GM21529 (cell line): ENCODE data around the gene RFC2.
"Not testable (repeated sequence)": the region's sequence is repeated elsewhere in the genome, so short reads cannot be mapped to it uniquely, and the experiment has no call there.

Experiments used
- ATAC-seq: cut with Tn5 transposase; IDR thresholded peaks from one replicate; pipeline ENCODE4 v1.9.1; 2021; ENCODE audit not compliant: unreplicated experiment

The RFC2 gene

DNA sequence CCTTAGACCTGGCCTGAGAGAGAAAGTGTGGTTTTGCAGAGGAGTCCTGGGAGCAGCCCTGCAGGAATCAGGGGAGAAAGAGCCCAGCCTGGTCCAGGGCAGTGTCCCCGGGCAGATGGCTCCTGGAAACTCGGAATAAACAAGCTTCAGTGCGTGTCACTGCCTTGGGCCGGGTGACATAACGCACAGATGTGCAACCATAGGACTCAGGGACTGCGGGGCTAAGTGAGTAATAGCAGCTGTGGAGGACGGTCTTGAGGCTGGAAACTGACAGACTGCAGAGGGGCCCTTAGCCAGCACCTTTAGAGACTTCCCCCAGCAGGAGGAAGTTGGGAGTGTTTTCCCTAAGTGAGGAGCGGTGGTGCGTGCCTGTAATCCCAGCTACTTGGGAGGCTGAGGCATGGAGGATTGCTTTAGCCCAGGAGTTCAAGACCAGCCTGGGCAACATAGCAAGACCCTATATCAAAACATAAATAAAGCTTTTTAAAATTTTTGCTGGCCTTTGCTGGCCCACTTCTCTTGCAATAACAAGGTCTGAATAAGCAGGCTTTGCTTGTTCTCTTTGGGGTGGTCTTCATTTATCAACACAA, 29.8 kb upstream of the RFC2 start:
- ATAC-seq: no peak

DNA sequence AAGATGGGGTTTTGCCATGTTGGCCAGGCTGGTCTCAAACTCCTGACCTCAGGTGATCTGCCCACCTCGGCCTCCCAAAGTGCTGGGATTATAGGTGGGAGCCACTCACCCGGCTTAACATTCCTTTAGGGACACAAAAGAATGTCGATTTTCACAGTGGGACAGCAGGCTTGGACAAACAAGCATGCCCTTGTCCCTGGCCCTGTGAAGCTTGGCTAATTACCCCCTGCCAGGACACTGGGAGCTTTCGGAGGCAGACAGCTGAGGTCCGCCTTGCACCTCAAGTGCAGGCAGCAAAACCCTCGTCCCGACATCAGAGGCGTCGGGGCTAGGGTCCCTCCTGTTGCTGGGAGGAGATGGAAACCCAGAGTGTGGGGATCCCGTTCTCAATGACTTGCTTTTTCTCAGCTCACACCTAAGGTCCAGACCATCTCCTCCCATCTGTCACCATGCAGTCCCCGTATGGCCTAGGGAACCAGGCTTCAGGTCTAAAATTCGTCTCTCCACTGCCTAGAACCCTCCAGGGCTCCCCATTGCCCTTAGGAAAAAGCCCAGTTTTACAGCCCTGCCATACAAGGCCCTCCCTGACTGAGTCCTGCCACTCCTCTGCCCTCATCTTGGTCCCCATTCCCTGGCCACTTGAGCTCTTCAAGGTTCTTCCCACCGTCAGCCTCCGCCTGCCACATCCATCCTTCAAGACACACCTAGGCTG, 28.7 kb upstream of the RFC2 start:
- ATAC-seq: no peak

DNA sequence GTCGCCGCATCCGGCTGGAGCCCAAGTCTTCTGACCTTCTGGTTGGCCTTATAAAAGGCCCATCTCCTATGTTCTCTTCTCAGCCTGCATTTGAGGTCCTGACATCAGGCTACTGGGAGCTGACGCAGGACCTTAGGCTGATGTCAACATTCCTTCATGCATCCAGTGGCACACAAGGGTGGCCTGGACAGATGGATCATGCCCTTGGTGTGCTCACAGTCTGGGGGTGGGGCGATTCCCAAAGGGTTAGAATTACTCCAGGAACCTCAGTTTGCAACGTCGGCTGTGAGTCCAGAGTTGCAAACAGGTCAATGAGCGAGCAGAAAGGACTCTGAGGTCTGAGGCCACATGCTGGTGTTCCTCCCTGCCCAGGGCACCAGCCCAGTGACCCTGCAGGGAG, 26.8 kb upstream of the RFC2 start:
- ATAC-seq: no peak

DNA sequence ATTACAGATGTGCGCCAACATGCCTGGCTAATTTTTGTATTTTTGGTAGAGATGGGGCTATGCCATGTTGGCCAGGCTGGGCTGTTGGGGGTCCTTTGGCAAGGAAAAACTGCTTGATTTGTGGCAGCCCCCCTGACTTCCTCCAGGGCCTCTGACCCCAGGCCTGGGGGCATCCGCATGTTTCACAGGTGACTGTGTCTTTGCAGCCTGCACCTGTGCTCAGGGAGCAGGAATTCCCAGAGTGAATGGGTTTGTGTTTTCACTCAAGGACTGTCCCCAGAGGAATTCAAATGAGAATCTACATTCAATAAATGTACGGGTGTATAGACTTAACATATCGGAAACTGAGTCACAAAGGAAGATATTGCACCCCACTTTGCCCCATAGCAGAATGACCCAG, 23.4 kb upstream of the RFC2 start:
- ATAC-seq: no peak

DNA sequence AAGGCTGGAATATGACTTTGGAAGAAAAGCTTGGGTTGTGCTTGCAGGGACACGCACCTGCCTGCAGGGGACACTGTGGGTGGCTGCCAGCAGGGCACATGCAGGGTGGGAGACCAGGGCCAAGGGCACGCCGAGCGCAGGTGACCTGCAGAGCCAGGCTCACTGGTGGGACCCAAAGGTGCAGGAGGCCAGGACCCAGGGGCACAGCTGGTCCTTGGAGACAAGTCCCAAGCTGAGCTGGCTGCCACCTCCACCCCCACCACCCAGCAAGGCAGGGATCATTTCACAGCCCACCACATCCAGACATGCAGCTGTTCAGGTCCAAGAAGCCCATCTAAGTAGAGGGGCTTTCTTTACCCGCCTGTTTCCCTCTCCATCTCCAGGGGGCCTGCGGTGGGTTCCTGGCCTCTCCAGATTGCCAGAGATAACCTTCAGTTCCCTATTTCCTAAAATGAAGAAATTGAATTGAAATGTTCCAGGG, 21.2 kb upstream of the RFC2 start:
- no peak for ATAC-seq

DNA sequence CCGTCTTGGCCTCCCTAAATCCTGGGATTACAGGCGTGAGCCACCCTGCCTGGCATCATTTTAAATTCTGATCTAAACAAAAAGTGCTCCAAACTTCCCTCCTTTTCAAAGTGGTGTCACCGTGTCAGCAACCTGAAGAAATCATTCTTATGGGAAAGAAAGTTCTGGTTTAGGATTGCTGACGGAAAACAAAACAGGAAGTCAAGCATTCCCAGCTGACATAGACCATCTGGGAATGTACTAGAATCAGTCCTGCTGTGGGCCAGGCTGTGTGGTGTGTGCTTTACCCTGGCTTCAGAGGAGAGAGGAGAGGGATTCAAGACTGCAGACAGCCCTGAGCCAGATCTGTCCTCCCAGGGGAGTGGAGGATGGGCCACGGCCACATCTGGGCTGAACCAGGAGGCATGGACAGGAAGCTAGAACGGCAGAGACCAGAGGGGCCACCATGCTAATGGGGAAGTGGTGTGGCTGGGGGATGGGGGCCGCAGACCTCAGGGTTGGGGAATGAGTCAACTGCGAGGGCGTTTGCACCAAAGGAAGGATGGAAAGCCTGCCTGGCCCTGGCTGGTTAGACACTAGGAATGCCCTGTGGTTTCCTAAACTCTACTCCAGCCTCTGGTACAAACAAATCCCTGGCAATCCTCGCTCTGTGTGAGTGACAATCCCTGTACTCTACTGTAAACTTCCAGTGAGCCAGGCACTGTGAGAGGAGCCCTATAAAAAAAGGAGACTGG, 18.3 kb upstream of the RFC2 start:
- peak; percentile 75 for ATAC-seq

DNA sequence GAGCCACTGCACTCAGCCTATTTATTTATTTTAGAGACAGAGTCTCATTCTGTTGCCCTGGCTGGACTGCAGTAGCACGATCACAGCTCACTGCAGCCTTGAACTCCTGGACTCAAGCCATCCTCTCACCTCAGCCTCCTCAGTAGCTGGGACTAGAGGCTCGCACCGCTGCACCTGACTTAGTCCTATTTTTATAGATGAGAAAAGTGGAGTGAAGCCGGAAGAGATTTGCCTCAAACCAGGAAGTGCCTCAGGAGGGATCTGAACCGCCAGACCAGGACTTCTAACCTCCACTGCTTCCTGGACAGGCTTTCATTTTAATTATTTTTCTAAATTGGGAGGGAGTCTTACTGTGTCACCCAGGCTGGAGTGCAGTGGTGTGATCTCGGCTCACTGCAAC, 17.5 kb upstream of the RFC2 start:
- ATAC-seq: no peak

DNA sequence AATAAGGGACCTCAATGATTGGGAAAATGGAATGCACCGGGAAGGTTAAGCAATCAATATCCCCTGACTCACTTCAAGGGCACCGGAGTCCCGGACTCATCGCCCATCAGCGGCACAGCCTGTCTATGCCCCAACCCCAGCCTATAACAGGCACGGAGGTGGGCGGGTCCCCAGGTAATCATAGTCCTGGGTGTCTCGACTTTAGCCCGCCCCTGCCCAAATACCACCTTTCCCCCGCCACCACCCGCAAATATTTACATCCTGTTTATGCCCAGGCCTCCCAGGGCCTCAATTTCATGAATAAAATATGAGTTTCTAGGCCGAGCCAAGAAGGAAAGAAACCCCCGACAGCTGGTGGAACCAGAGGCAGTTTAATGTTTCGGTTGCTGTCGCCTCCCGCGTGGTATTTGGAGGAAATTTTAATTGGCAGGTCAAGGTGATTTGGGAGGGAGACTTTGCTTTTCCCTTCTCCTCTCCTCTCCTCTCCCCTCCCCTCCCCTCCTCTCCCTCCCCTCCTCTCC, 15.6 kb upstream of the RFC2 start:
- peak; percentile 31 for ATAC-seq

DNA sequence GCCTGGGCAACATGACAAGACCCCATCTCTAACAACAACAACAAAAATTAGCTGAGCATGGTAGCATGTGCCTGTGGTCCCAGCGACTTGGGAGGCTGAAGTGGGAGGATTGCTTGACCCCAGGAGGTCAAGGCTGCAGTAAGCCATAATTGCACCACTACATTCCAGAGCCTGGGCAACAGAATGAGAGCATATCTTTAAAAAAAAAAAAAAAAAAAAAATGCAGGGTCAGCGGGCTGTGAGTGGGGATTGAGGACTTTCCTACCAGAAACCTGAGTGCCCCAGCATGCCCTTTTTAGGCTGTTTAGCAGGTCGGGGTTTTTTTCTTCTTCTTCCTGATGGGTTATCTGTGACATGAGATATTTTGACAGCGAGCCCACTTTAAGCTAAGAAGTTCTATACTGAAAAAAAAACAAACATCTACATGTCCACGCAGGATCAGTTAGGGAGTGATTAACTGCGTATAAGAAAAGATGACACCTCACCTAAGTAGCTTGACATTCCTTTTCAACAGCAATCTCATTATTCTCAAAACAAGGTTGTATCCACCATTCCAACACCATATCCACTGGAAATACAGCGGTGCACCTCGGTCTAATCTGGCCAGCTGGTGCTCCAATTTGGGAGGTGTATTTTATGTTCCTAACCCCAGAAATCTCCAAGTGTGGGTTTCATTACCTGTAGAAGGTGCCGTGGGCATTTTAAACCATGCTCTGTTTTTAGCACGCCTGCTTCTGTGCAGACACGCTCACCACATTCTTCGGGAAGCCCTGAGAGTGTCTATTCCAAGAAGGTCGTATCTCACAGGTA, 13.8 kb upstream of the RFC2 start:
- ATAC-seq: no peak

DNA sequence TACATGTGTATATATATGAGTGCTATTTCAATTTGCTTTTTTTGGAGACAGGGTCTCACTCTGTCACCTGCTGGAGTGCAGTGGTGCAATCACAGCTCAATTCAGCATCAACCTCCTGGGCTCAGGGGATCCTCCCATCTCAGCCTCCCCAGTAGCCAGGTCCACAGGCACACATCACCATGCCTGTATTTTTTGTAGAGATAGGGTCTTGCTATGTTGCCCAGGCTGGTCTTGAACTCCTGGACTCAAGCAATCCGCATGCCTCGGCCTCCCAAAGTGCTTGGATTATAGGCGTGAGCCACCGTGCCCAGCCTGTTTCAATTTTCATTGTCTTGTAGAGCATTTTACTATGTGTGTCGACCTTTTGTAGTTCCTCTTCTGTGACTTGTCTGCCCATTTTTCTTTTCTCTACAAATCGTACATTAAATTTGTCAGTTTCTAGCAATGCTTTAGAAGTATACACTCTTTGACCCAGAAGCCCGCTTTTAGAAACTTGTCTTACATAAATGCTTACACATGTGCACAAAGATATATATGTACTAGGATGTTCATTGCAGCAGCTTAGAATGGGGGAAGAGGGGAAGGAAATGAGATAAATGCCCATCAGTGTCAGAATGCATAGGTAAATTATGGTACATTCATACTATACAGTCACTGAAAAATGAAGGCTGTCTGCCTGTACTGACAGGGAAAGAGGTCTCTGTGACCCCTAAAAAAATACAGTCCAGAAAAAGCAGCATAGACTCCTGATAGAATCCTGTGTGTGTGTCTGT, 12.2 kb upstream of the RFC2 start:
- no peak for ATAC-seq

DNA sequence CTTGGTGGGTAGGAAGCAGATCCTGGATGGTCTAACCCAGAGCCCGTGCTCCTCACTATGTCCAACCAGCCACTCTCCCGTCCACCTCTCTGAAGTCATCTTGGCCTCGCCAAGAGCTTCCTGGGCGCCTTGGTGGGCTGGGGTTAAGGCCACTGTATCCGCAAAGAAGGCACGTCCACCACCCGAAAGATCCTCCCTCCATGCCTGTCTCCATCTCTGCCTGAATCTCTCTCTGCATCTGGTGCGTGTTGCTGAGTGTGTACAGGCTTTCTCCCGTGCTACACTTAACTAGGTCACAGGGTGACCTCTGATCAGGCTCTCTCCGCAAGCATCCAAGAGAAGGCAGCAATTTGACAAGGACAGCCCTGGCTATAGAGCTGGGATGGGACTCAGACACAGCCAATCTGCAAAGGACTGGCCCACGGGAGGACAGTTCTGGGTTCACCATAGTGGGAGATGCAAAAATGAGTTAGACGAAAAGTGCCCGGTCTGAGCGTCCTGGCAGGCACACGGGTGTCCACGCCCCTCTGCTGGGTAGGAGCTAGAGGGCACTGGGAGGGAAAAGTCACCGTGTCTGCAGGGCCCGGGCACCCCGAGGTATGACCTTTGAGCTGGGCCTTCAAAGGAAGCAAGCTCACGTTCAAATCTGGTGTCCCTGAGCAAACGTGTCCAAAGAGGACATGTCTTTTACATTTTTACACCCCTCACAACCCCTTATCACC, 9.4 kb upstream of the RFC2 start:
- no peak for ATAC-seq

DNA sequence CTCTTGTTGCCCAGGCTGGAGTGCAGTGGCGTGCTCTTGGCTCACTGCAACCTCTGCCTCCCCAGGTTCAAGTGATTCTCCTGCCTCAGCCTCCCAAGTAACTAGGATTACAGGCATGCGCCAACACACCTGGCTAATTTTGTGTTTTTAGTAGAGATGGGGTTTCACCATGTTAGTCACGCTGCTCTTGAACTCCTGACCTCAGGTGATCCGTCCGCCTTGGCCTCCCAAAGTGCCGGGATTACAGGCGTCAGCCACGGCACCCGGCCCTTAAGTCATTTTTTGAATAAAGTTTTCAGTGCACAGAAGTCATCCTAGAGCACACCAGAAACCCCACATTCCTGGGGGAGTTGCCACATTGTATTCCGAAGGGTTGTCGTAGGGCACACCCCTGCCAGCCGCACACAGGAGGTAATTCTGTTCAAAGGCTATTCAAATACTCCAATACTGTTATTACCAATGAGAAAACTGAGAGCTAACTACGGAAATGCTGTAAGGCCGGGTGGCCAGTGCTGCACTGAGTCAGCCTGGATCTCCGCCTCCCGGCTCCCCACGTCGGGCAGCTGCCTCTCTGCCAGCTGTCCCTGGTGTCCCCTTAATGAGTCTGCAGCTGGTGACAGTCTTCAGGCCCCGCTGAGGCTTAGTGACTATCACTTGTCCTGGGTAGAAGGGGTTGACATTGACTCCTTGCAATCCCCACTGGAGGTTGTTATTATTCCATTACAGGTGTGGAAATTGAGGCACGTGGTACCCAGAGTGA, 8.6 kb upstream of the RFC2 start:
- no peak for ATAC-seq

DNA sequence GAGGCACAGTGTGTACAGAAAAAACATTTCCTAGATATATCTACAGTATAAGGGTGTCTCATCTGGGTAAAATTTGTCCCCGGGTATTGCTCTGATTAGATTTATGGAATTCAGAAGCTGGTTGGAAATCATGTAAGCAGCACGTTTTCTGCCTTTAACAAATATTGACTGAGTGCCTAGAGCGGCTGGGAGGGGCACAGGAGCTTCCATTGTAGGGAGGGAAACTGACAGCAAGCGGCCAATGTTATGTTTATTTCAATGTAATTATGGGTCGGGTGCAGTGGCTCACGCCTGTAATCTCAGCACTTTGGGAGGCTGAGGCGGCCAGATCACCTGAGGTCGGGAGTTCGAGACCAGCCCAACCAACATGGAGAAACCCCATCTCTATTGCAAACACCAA, 4.4 kb upstream of the RFC2 start:
- ATAC-seq: no peak

DNA sequence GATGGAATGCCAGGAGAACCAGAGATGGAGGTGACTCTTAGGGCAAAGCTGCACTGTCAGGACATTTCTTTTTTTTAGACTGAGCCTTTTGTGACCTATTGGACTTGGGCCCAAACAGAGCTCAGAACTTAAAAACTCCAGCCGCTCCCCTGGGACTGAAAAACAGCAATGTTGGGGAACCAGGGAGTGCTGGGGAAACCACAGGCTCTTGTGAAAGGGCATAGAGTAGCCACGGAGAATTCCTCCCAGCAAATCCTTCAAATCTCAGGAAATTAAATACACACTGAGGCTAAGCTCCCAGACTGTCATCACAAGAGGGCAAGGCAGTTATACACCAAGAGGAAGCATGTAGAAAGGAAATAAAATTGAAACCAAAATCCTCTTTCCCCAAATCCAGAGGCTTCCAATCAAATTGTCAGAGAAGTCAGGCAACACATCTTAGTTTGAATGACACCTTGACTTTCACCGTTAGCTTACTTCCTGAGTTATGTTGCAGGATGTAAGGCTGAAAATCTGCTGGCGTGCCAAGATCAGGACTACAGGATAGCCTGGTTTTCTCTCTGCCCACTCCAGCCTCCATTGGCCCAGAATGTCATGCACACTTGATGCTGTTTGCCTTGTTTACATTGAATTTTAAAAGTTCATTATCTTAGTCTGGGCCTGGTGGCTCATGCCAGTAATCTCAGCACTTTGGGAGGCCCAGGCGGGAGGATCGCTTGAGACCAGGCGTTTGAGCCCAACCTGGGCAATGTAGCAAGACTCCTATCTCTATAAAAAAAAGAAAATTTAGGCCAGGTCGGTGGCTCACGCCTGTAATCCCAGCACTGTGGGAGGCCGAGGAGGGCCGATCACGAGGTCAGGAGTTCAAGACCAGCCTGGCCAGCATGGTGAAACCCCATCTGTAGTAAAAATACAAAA, 2.6 kb upstream of the RFC2 start:
- no peak for ATAC-seq

DNA sequence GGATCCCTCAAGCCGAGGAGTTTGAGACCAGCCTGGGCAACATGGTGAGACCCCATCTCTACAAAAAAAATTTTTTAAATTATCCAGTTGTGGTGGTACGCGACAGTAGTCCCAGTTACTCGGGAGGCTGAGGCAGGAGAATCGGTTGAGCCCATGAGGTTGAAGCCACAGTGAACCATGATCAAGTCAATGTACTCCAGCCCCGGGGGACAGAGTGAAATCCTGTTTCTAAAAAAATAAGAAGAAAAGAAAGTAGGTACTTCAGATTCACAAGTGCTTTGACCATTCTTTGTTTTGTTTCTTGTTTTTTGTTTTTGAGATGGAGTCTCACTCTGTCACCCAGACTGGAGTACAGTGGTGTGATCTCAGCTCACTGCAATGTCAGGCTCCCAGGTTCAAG, 1.3 kb upstream of the RFC2 start:
- ATAC-seq: not testable (repeated sequence)

DNA sequence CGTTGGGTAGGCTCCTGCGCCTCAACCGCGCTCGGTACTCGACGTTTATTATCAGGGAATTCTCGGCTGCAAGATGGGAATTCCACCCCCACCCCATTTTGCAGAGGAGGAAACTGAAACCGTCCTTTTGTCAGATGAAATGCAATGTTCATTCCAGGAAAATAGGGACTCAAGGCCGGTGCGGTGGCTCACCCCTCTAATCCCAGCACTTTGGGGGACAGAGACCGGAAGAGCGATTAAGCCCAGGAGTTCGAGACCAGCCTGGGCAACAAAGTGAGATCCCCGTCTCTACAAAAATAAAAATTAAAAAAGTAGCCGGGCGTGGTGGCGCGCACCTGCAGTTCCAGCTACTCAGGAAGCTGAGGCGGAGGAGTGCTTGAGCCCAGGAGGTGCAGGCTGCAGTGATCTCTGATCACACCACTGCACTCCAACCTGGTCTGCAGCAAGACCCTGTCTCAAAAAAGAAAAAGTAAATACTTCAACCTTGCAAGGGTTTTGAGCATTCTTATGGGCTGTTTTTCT, 720 bp upstream of the RFC2 start:
- no peak for ATAC-seq

DNA sequence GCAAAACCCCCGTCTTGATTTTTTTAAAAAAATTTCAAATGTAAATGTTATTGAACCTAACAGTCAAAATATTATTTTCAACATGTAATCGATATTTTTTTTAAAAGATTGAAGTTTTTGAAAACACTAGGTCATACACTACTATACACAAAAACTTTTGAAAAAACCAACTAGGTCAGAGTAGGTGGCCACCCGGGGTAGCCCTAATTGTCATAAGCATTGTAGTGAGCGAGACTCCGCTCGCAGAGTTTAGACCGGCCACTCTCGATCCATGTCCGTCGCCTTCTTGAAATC, 417 bp downstream of the RFC2 start:
- no peak for ATAC-seq

DNA sequence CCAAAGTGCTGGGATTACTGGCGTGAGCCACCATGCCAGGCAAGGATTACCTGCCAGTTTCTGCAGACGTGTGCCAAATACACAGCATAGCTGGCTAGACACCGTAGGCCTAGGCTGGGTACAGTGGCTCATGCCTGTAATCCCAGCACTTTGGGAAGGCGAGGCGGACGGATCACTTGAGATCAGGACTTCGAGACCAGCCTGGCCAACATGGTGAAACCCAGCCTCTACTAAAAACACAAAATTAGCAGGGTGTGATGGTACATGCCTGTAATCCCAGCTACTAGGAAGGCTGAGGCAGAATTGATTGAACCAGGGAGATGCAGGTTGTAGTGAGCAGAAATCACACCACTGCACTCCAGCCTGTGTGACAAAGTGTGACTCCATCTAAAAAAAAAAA, 868 bp downstream of the RFC2 start:
- ATAC-seq: no peak
